Measurements from ENCODE around the gene TMEM163.
A peak's percentile ranks its signal among the peaks of the same experiment; 100 is the strongest.

The TMEM163 gene

DNA sequence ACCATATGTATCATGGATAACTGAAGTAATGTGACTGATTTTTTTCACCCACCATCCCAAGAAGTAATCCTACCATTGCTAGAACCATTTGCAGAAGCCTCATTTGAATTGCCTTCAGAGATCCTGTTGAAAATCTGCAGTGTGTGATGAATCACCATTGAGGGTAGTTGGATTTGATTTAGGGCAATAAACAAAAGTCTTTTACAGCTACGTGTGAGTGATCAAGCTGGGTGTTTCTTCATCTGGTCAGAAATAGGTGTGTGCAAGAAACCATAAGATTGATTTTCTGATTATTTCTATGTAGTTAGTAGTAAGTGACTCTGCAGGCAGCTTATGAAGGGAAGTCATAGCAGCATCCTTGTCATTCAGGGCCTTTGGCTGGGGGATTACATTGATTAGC lies 305.4 kb downstream of the TMEM163 start:
- Histone ChIP-seq H4K8ac (ENCODE audit: low read length) (no peak overlapping the region), H3K9me3 (ENCODE audit: control insufficient read depth, low read length) (no peaks in the 10 kb centered on the region), H2BK5ac (ENCODE audit: low read depth, low read length, poor library complexity, severe bottlenecking) (no peak overlapping the region), H2AFZ (ENCODE audit: low read depth, low read length) (no peak overlapping the region), H2AK5ac (ENCODE audit: low read length, severe bottlenecking) (no peak overlapping the region), H3K4ac (ENCODE audit: low read depth in 1 of 2, low read length in 2 of 2) (no peak overlapping the region), H3K36me3 (ENCODE audit: control insufficient read depth in 1 of 2, insufficient read depth in 2 of 2, low read depth in 1 of 2, low read length in 2 of 2) (no peaks in the 10 kb centered on the region), H3K9ac (ENCODE audit: low read length) (no peak overlapping the region), H3K23ac (ENCODE audit: low read length in 2 of 2) (no peak overlapping the region), H3K4me1 (ENCODE audit: control insufficient read depth, insufficient read depth, low read depth, low read length) (peaks cover 5% of the 10 kb centered on the region), H2BK12ac (ENCODE audit: low read length in 2 of 2) (no peak overlapping the region), H4K91ac (ENCODE audit: low read length) (no peak overlapping the region), H3K18ac (ENCODE audit: low read depth in 1 of 2, low read length in 2 of 2) (no peak overlapping the region), H3K4me2 (ENCODE audit: low read length, poor library complexity, severe bottlenecking) (no peak overlapping the region), H3K27me3 (ENCODE audit: control insufficient read depth in 1 of 2, insufficient read depth in 1 of 2, low read length in 2 of 2) (no peaks in the 10 kb centered on the region), H2BK120ac (ENCODE audit: low read depth, low read length) (no peak overlapping the region), H3K4me3 (ENCODE audit: insufficient read depth in 1 of 2, low read depth in 1 of 2, low read length in 2 of 2) (no peak overlapping the region), H3K14ac (ENCODE audit: low read length in 2 of 2) (no peak overlapping the region), H3K79me1 (replicated peaks; ENCODE audit: low read length, poor library complexity, severe bottlenecking) (peaks cover 1% of the 10 kb centered on the region), H3K27ac (ENCODE audit: low read length, poor library complexity, severe bottlenecking) (no peak overlapping the region), H2BK15ac (ENCODE audit: low read depth, poor library complexity, severe bottlenecking) (no peak overlapping the region)
- 2% methylated on average over 1 of the region's 1 CpG for WGBS
- peak; percentile 45 for DNase-seq

GRCh38 chr2:134412639-134412999 lies 306.2 kb downstream of the TMEM163 start:
- H2BK15ac ChIP-seq (ENCODE audit: low read depth, poor library complexity, severe bottlenecking) = no peak overlapping the region
- H3K4me2 ChIP-seq (ENCODE audit: low read length, poor library complexity, severe bottlenecking) = no peak overlapping the region
- no peak overlapping the region for H3K9ac ChIP-seq (ENCODE audit: low read length)
- H2BK12ac ChIP-seq (ENCODE audit: low read length in 2 of 2) = peak overlapping the region in 1 of 2 experiments; percentile 53
- no peaks in the 10 kb centered on the region for H3K36me3 ChIP-seq (ENCODE audit: control insufficient read depth in 1 of 2, insufficient read depth in 2 of 2, low read depth in 1 of 2, low read length in 2 of 2)
- peak overlapping the region; percentile 77 for H4K91ac ChIP-seq (ENCODE audit: low read length)
- no peak overlapping the region for H3K27ac ChIP-seq (ENCODE audit: low read length, poor library complexity, severe bottlenecking)
- H3K4me1 ChIP-seq (ENCODE audit: control insufficient read depth, insufficient read depth, low read depth, low read length) = peaks cover 5% of the 10 kb centered on the region
- H2BK5ac ChIP-seq (ENCODE audit: low read depth, low read length, poor library complexity, severe bottlenecking) = no peak overlapping the region
- H3K9me3 ChIP-seq (ENCODE audit: control insufficient read depth, low read length) = no peaks in the 10 kb centered on the region
- H2AFZ ChIP-seq (ENCODE audit: low read depth, low read length) = no peak overlapping the region
- DNase-seq = no peak
- peak overlapping the region in 1 of 2 experiments; percentile 9 for H3K14ac ChIP-seq (ENCODE audit: low read length in 2 of 2)
- 87% methylated on average over 8 of the region's 8 CpGs for WGBS
- H4K8ac ChIP-seq (ENCODE audit: low read length) = peak overlapping the region; percentile 45
- H3K27me3 ChIP-seq (ENCODE audit: control insufficient read depth in 1 of 2, insufficient read depth in 1 of 2, low read length in 2 of 2) = no peaks in the 10 kb centered on the region
- H3K18ac ChIP-seq (ENCODE audit: low read depth in 1 of 2, low read length in 2 of 2) = no peak overlapping the region
- no peak overlapping the region for H3K4ac ChIP-seq (ENCODE audit: low read depth in 1 of 2, low read length in 2 of 2)
- H2AK5ac ChIP-seq (ENCODE audit: low read length, severe bottlenecking) = no peak overlapping the region
- H3K79me1 ChIP-seq (replicated peaks; ENCODE audit: low read length, poor library complexity, severe bottlenecking) = peaks cover 1% of the 10 kb centered on the region
- no peak overlapping the region for H3K4me3 ChIP-seq (ENCODE audit: insufficient read depth in 1 of 2, low read depth in 1 of 2, low read length in 2 of 2)
- H3K23ac ChIP-seq (ENCODE audit: low read length in 2 of 2) = no peak overlapping the region
- H2BK120ac ChIP-seq (ENCODE audit: low read depth, low read length) = no peak overlapping the region

- Histone ChIP-seq H4K8ac (ENCODE audit: low read length) (peak overlapping the region; percentile 82), H3K4me3 (ENCODE audit: insufficient read depth in 1 of 2, low read depth in 1 of 2, low read length in 2 of 2) (no peak overlapping the region), H2BK5ac (ENCODE audit: low read depth, low read length, poor library complexity, severe bottlenecking) (no peak overlapping the region), H2BK15ac (ENCODE audit: low read depth, poor library complexity, severe bottlenecking) (peak overlapping the region; percentile 2), H2BK12ac (ENCODE audit: low read length in 2 of 2) (peak overlapping the region; percentile 75 to 91), H3K79me1 (replicated peaks; ENCODE audit: low read length, poor library complexity, severe bottlenecking) (peaks cover 1% of the 10 kb centered on the region), H3K14ac (ENCODE audit: low read length in 2 of 2) (peak overlapping the region in 1 of 2 experiments; percentile 9), H3K4me2 (ENCODE audit: low read length, poor library complexity, severe bottlenecking) (no peak overlapping the region), H2AFZ (ENCODE audit: low read depth, low read length) (no peak overlapping the region), H2AK5ac (ENCODE audit: low read length, severe bottlenecking) (no peak overlapping the region), H4K91ac (ENCODE audit: low read length) (peak overlapping the region; percentile 93), H3K9ac (ENCODE audit: low read length) (peak overlapping the region; percentile 12), H3K27ac (ENCODE audit: low read length, poor library complexity, severe bottlenecking) (no peak overlapping the region), H3K27me3 (ENCODE audit: control insufficient read depth in 1 of 2, insufficient read depth in 1 of 2, low read length in 2 of 2) (no peaks in the 10 kb centered on the region), H3K36me3 (ENCODE audit: control insufficient read depth in 1 of 2, insufficient read depth in 2 of 2, low read depth in 1 of 2, low read length in 2 of 2) (no peaks in the 10 kb centered on the region), H3K4ac (ENCODE audit: low read depth in 1 of 2, low read length in 2 of 2) (peak overlapping the region; percentile 59 to 95), H2BK120ac (ENCODE audit: low read depth, low read length) (peak overlapping the region; percentile 91), H3K23ac (ENCODE audit: low read length in 2 of 2) (no peak overlapping the region), H3K4me1 (ENCODE audit: control insufficient read depth, insufficient read depth, low read depth, low read length) (peaks cover 5% of the 10 kb centered on the region), H3K18ac (ENCODE audit: low read depth in 1 of 2, low read length in 2 of 2) (peak overlapping the region; percentile 88 to 96), H3K9me3 (ENCODE audit: control insufficient read depth, low read length) (no peaks in the 10 kb centered on the region)
- DNase-seq = peak; percentile 89
- WGBS = 38% methylated on average over 7 of the region's 8 CpGs
Observed at GRCh38 chr2:134411828-134412638, 306.8 kb downstream of the TMEM163 start.

- Histone ChIP-seq H3K4ac (ENCODE audit: low read depth in 1 of 2, low read length in 2 of 2) (peak overlapping the region; percentile 59 to 95), H3K27me3 (ENCODE audit: control insufficient read depth in 1 of 2, insufficient read depth in 1 of 2, low read length in 2 of 2) (no peaks in the 10 kb centered on the region), H3K4me2 (ENCODE audit: low read length, poor library complexity, severe bottlenecking) (no peak overlapping the region), H2AK5ac (ENCODE audit: low read length, severe bottlenecking) (no peak overlapping the region), H2AFZ (ENCODE audit: low read depth, low read length) (no peak overlapping the region), H3K27ac (ENCODE audit: low read length, poor library complexity, severe bottlenecking) (no peak overlapping the region), H2BK12ac (ENCODE audit: low read length in 2 of 2) (peak overlapping the region; percentile 75 to 92), H3K4me3 (ENCODE audit: insufficient read depth in 1 of 2, low read depth in 1 of 2, low read length in 2 of 2) (no peak overlapping the region), H3K9me3 (ENCODE audit: control insufficient read depth, low read length) (no peaks in the 10 kb centered on the region), H3K79me1 (replicated peaks; ENCODE audit: low read length, poor library complexity, severe bottlenecking) (peaks cover under 1% of the 10 kb centered on the region), H4K91ac (ENCODE audit: low read length) (peak overlapping the region; percentile 93), H3K23ac (ENCODE audit: low read length in 2 of 2) (no peak overlapping the region), H4K8ac (ENCODE audit: low read length) (peak overlapping the region; percentile 82), H3K9ac (ENCODE audit: low read length) (peak overlapping the region; percentile 12), H3K4me1 (ENCODE audit: control insufficient read depth, insufficient read depth, low read depth, low read length) (peaks cover 6% of the 10 kb centered on the region), H3K14ac (ENCODE audit: low read length in 2 of 2) (peak overlapping the region in 1 of 2 experiments; percentile 9), H2BK120ac (ENCODE audit: low read depth, low read length) (peak overlapping the region; percentile 91), H2BK5ac (ENCODE audit: low read depth, low read length, poor library complexity, severe bottlenecking) (no peak overlapping the region), H2BK15ac (ENCODE audit: low read depth, poor library complexity, severe bottlenecking) (peak overlapping the region; percentile 26), H3K18ac (ENCODE audit: low read depth in 1 of 2, low read length in 2 of 2) (peak overlapping the region; percentile 88 to 96), H3K36me3 (ENCODE audit: control insufficient read depth in 1 of 2, insufficient read depth in 2 of 2, low read depth in 1 of 2, low read length in 2 of 2) (no peaks in the 10 kb centered on the region)
- WGBS = 59% methylated on average over 4 of the region's 6 CpGs
- no peak for DNase-seq
Observed at GRCh38 chr2:134411279-134411827, 307.4 kb downstream of the TMEM163 start.

All from mesenchymal stem cell (in vitro differentiated cells and primary cell).